Measurements from ENCODE around the gene GRAMD1B. TPM values are rescaled to one million over a fixed set of nuclear protein-coding genes. Genes with fewer than 3 reads are reported as not detected.

The GRAMD1B gene
- total RNA-seq, 2 donors from 2014 or later: 28.8 to 39.6 TPM

GRCh38 chr11:123484448-123484847 is 54.4 kb downstream of the GRAMD1B start:
- DNase-seq: no peak
- H3K4me3 ChIP-seq (ENCODE audit: low read length): no peak overlapping the region
- Mint-ChIP-seq H3K27me3 (ENCODE audit: insufficient read depth) (no peaks in the 10 kb centered on the region), H3K4me3 (no peak overlapping the region), H3K36me3 (ENCODE audit: low read depth) (peaks cover 10% of the 10 kb centered on the region), H3K4me1 (no peaks in the 10 kb centered on the region), H3K27ac (no peak overlapping the region), H3K9me3 (no peaks in the 10 kb centered on the region)
- H3K36me3 ChIP-seq (ENCODE audit: control insufficient read depth, insufficient read depth, low read length): peaks cover 60% of the 10 kb centered on the region
- H3K27me3 ChIP-seq (ENCODE audit: control insufficient read depth, insufficient read depth, low read length, poor library complexity, severe bottlenecking): no peaks in the 10 kb centered on the region
- WGBS, 2 experiments (ENCODE audit: insufficient coverage in 1 of 2, insufficient read length in 1 of 2): 80 to 92% methylated on average over 1 to 8 of the region's 8 CpGs
- TF ChIP-seq CTCF (conservative IDR thresholded peaks at IDR 0.05): no peak
- no peaks in the 10 kb centered on the region for H3K4me1 ChIP-seq (ENCODE audit: control insufficient read depth, insufficient read depth, low read length)
- H3K9ac ChIP-seq (ENCODE audit: extremely low read depth, low read length, poor library complexity, severe bottlenecking): no peak overlapping the region
- no peak overlapping the region for H3K27ac ChIP-seq (ENCODE audit: low read depth, low read length)
- H3K9me3 ChIP-seq (ENCODE audit: control insufficient read depth, low read length): no peaks in the 10 kb centered on the region

GRCh38 chr11:123487157-123487744 is 57.2 kb downstream of the GRAMD1B start:
- Mint-ChIP-seq H3K36me3 (ENCODE audit: low read depth) (peaks cover 6% of the 10 kb centered on the region), H3K4me3 (no peak overlapping the region), H3K4me1 (no peaks in the 10 kb centered on the region), H3K27ac (no peak overlapping the region), H3K9me3 (no peaks in the 10 kb centered on the region), H3K27me3 (ENCODE audit: insufficient read depth) (no peaks in the 10 kb centered on the region)
- Histone ChIP-seq H3K4me3 (ENCODE audit: low read length) (no peak overlapping the region), H3K36me3 (ENCODE audit: control insufficient read depth, insufficient read depth, low read length) (peaks cover 47% of the 10 kb centered on the region), H3K9ac (ENCODE audit: extremely low read depth, low read length, poor library complexity, severe bottlenecking) (no peak overlapping the region), H3K27ac (ENCODE audit: low read depth, low read length) (no peak overlapping the region), H3K9me3 (ENCODE audit: control insufficient read depth, low read length) (no peaks in the 10 kb centered on the region), H3K27me3 (ENCODE audit: control insufficient read depth, insufficient read depth, low read length, poor library complexity, severe bottlenecking) (no peaks in the 10 kb centered on the region), H3K4me1 (ENCODE audit: control insufficient read depth, insufficient read depth, low read length) (no peaks in the 10 kb centered on the region)
- no peak for DNase-seq
- TF ChIP-seq CTCF (conservative IDR thresholded peaks at IDR 0.05): no peak
- 89 to 93% methylated on average over 3 to 8 of the region's 8 CpGs for WGBS, 2 experiments (ENCODE audit: insufficient coverage in 1 of 2, insufficient read length in 1 of 2)

DNA sequence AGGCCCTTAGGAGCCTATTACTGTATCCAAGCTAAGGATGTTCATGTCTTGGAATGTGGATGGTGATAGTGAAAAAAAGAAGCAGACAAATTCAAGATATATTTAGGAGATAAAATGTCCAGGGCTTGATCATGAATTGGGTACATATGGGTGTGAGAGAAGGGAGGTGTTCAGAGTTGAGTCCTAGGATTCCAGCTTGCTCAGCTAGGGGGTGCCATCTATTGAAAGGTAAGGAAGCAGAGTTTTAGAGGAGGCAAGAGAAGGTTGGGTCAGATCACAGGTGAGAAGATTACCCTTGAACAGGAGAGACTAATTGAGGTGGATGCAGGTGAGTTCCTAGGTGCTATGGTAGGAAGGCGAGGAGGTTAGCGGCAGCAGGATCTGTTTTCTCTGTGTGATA is 60.5 kb downstream of the GRAMD1B start:
- Mint-ChIP-seq H3K4me3 (no peak overlapping the region), H3K9me3 (no peaks in the 10 kb centered on the region), H3K27ac (no peak overlapping the region), H3K4me1 (peaks cover 22% of the 10 kb centered on the region), H3K36me3 (ENCODE audit: low read depth) (peaks cover 2% of the 10 kb centered on the region), H3K27me3 (ENCODE audit: insufficient read depth) (no peaks in the 10 kb centered on the region)
- peak; percentile 58 for TF ChIP-seq CTCF (conservative IDR thresholded peaks at IDR 0.05)
- Histone ChIP-seq H3K4me3 (ENCODE audit: low read length) (no peak overlapping the region), H3K36me3 (ENCODE audit: control insufficient read depth, insufficient read depth, low read length) (peaks cover 21% of the 10 kb centered on the region), H3K27ac (ENCODE audit: low read depth, low read length) (no peak overlapping the region), H3K9me3 (ENCODE audit: control insufficient read depth, low read length) (no peaks in the 10 kb centered on the region), H3K9ac (ENCODE audit: extremely low read depth, low read length, poor library complexity, severe bottlenecking) (no peak overlapping the region), H3K4me1 (ENCODE audit: control insufficient read depth, insufficient read depth, low read length) (peaks cover 9% of the 10 kb centered on the region), H3K27me3 (ENCODE audit: control insufficient read depth, insufficient read depth, low read length, poor library complexity, severe bottlenecking) (no peaks in the 10 kb centered on the region)
- WGBS, 2 experiments (ENCODE audit: insufficient coverage in 1 of 2, insufficient read length in 1 of 2): 95 to 100% methylated on average over 2 of the region's 2 CpGs
- DNase-seq: no peak
